Heart left ventricle (tissue), 16 donors: Measurements from ENCODE around the gene SIAE. TPM values are rescaled to one million over a fixed set of nuclear protein-coding genes. Genes with fewer than 3 reads are reported as not detected.

ENCODE experiments used
- ATAC-seq, 4 donors: fragments of 200-7000 bp; cut with Tn5 transposase; one replicate each; pipeline ENCODE4 v1.9.1; 2020 to 2022; ENCODE audit warnings: moderate library complexity in 4 of 4, mild to moderate bottlenecking in 3 of 4, moderate number of reproducible peaks in 1 of 4
- DNase-seq, 5 donors: peaks; one replicate each; pipeline ENCODE4 v3.0.0-alpha.2; 2020
- H3K27ac ChIP-seq, 12 donors: fragments of 200-600 bp; sonication (generic) in 4 of 12; one replicate each; pipeline versions ENCODE4 v1.5.0 to v1.8.0; 2016 to 2022; ENCODE audit warnings: mild to moderate bottlenecking in 2 of 12
- H3K27me3 ChIP-seq, 9 donors: fragments of 200-600 bp; sonication (generic) in 2 of 9; one replicate each; pipeline versions ENCODE4 v1.5.1 to v1.8.0; 2016 to 2022; ENCODE audit warnings: mild to moderate bottlenecking in 3 of 9
- H3K36me3 ChIP-seq, 9 donors: fragments of 200-600 bp; sonication (generic) in 2 of 9; one replicate each; pipeline versions ENCODE4 v1.5.0 to v1.8.0; 2018 to 2022; ENCODE audit warnings: mild to moderate bottlenecking in 2 of 9
- H3K4me1 ChIP-seq, 12 donors: fragments of 200-600 bp; sonication (generic) in 4 of 12; one replicate each; pipeline versions ENCODE4 v1.5.0 to v1.8.0; 2016 to 2022; ENCODE audit warnings: mild to moderate bottlenecking in 3 of 12
- H3K4me3 ChIP-seq, 12 donors: fragments of 200-600 bp; sonication (generic) in 4 of 12; one replicate each; pipeline versions ENCODE4 v1.5.0 to v1.8.0; 2017 to 2022; ENCODE audit warnings: mild to moderate bottlenecking in 9 of 12, moderate library complexity in 4 of 12
- H3K9me3 ChIP-seq, 12 donors: fragments of 200-600 bp; sonication (generic) in 4 of 12; one replicate each; pipeline versions ENCODE4 v1.5.0 to v1.8.0; 2016 to 2022; ENCODE audit warnings: mild to moderate bottlenecking in 1 of 12
- CTCF ChIP-seq, 12 donors: fragments of 200-600 bp; sonication (generic) in 4 of 12; IDR thresholded peaks; one replicate each; pipeline versions ENCODE4 v1.5.0 to v1.8.0; 2018 to 2022; ENCODE audit warnings: antibody characterized with exemption in 12 of 12, mild to moderate bottlenecking in 5 of 12
- POLR2A ChIP-seq, 2 donors: fragments of 450-650 bp; IDR thresholded peaks; one replicate each; pipeline ENCODE4 v1.6.1; 2017; ENCODE audit warnings: antibody characterized with exemption in 2 of 2, mild to moderate bottlenecking in 2 of 2, moderate library complexity in 2 of 2
- WGBS, 4 donors: extraction: QIAGEN DNeasy Blood & Tissue Kit in 2 of 4; methylation state at CpG; one replicate each; pipeline versions ENCODE4 v1.1.5 to v1.1.7; 2013 to 2018; 5-methylcytosine and 5-hydroxymethylcytosine counted together
- intact Hi-C, 10 donors: fragments of 100-400 bp; cut with DNase I; formaldehyde crosslinking; loops; one replicate each; pipeline versions ENCODE4 v1.11.1 to v1.14.2; 2022
- polyA plus RNA-seq, 2 donors: library from polyadenylated mRNA; stranded (reverse); fragments of 200-250 nt; gene quantifications; one replicate each; pipeline ENCODE4 v1.2.3, GENCODE V29; 2013
- total RNA-seq, 9 donors: library from RNA; depleted of rRNA in 2 of 9; stranded (reverse); fragments of >200 nt in 2 of 9; fragmentation: NEBNext Ultra II Directional in 3 of 9; extraction: Animal tissue kit (Norgen Biotek cat#: 25700) in 3 of 9; gene quantifications; one replicate each; pipeline versions ENCODE4 v1.1.0 to v1.2.4, GENCODE V29; 2016 to 2023
- donor health status: ischemic (EF 13 %, LVEDD 7.1; RV severe dilation, severe dysfunction).
- donor health status: healthy with polysubstance abuse.
- donor health status: DM: no; HTN: yes; CAD: no.
- donor health status: DM: no; HTN: no; CAD: no.
- donor health status: ischemic (EF 25% LVEDD 6.9; RV normal size, moderate dysfunction).
- donor health status: ischemic (EF 25% LVEDD 5.7; RV mildly dilated, moderate dysfunction).
- donor health status: healthy.
- donor health status: DM: yes; HTN: yes; CAD: no.
- donor health status: ischemic (EF 35%, LVEDD 5.7; RV mildly dilated, moderate dysfunction).
- donor health status: nonischemic (EF 11% LVEDD 7.7; RV severe dilation, severe dysfunction).
- donor health status: DM: yes; HTN: yes; CAD: no.
- donor health status: PGD.
- donor health status: ischemic (EF 29% LVEDD 5.4; RV normal size, mild dysfunction).
- donor health status: nonischemic (EF 23%, LVEDD 6.1; RV moderate dilation, normal function).

Gene SIAE
- total and polyA plus RNA-seq, 11 donors, result 24.2 to 87.8 (median 56.7) TPM

- H3K9me3 ChIP-seq, result no peaks in the 10 kb centered on the region
- TF ChIP-seq CTCF (IDR thresholded peaks at IDR 0.05) (no peak), POLR2A (IDR thresholded peaks at IDR 0.05) (no peak)
- DNase-seq (no peak), ATAC-seq (no peak)
- no peak overlapping the region for H3K27ac ChIP-seq
- H3K4me1 ChIP-seq, result no peaks in the 10 kb centered on the region
- 84 to 91% (median 88%) methylated on average over 3 of the region's 3 CpGs for WGBS, 4 donors
- H3K27me3 ChIP-seq, result no peaks in the 10 kb centered on the region
- peaks cover 0 to 40% (median 19%) of the 10 kb centered on the region in 9 donors for H3K36me3 ChIP-seq
- intact Hi-C loops, result loop anchor here in 1 of 10 donors (5.0 kb wide), 1 partner anchor 119 kb away; no protein-coding TSS in a partner anchor
- no peak overlapping the region for H3K4me3 ChIP-seq
These were observed 15.0 kb downstream of the SIAE start for GRCh38 chr11:124658501-124658900.

DNA sequence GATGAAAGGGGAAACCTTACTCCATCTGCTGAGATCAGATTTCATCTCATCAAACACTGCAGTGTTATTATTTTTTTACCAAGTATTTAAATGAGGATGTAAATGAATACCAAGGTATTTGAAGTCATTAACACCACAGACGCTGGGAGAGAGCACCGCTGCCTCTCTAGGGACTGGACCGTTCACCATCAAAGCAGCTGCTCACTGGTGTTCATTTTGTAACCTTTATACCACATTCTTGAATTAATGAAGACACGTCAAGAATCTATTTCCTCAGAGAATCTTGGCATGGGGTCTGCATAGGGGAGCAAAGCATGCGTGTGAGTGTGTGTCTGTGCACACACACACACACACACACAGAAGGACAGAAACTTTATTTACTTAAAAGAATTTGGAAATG is 15.6 kb downstream of the SIAE start:
- Histone ChIP-seq H3K9me3 (no peaks in the 10 kb centered on the region), H3K36me3 (peaks cover 0 to 40% (median 22%) of the 10 kb centered on the region in 9 donors), H3K4me3 (no peak overlapping the region), H3K4me1 (no peaks in the 10 kb centered on the region), H3K27me3 (no peaks in the 10 kb centered on the region), H3K27ac (no peak overlapping the region)
- no peak for TF ChIP-seq CTCF (IDR thresholded peaks at IDR 0.05)
- TF ChIP-seq POLR2A (IDR thresholded peaks at IDR 0.05), result no peak
- DNase-seq (no peak), ATAC-seq (no peak)
- intact Hi-C loops, result loop anchor here in 1 of 10 donors (5.0 kb wide), 1 partner anchor 119 kb away; no protein-coding TSS in a partner anchor
- 83 to 92% (median 90%) methylated on average over 5 of the region's 5 CpGs for WGBS, 4 donors

GRCh38 chr11:124656774-124657630 is 16.5 kb downstream of the SIAE start:
- H3K4me3 ChIP-seq, result no peak overlapping the region
- TF ChIP-seq CTCF (IDR thresholded peaks at IDR 0.05), result no peak
- TF ChIP-seq POLR2A (IDR thresholded peaks at IDR 0.05), result no peak
- no peak for ATAC-seq
- intact Hi-C loops, result loop anchor here in 1 of 10 donors (5.0 kb wide), 1 partner anchor 120 kb away; no protein-coding TSS in a partner anchor
- no peaks in the 10 kb centered on the region for H3K9me3 ChIP-seq
- DNase-seq, result no peak
- no peaks in the 10 kb centered on the region for H3K27me3 ChIP-seq
- 71 to 79% (median 74%) methylated on average over 16 of the region's 16 CpGs for WGBS, 4 donors
- peaks cover 0 to 44% (median 26%) of the 10 kb centered on the region in 9 donors for H3K36me3 ChIP-seq
- no peak overlapping the region for H3K27ac ChIP-seq
- no peaks in the 10 kb centered on the region for H3K4me1 ChIP-seq

- TF ChIP-seq CTCF (IDR thresholded peaks at IDR 0.05), result no peak
- no peak for TF ChIP-seq POLR2A (IDR thresholded peaks at IDR 0.05)
- no peak overlapping the region for H3K4me3 ChIP-seq
- H3K9me3 ChIP-seq, result no peaks in the 10 kb centered on the region
- no peak for ATAC-seq
- peaks cover 0 to 46% (median 21%) of the 10 kb centered on the region in 9 donors for H3K36me3 ChIP-seq
- WGBS, 4 donors, result 67 to 72% (median 70%) methylated on average over 6 of the region's 6 CpGs
- DNase-seq, result no peak
- no peaks in the 10 kb centered on the region for H3K27me3 ChIP-seq
- peaks cover 0 to 11% (median 2%) of the 10 kb centered on the region in 12 donors for H3K4me1 ChIP-seq
- intact Hi-C loops, result loop anchor here in 4 of 10 donors (5.0 kb wide), 2 partner anchors 184 to 189 kb away; no protein-coding TSS in a partner anchor
- H3K27ac ChIP-seq, result no peak overlapping the region
These were observed 24.9 kb downstream of the SIAE start for GRCh38 chr11:124648610-124649009.
